Measurements from ENCODE around the gene SNX8.

GRCh38 chr7:2244404-2244995, 69.7 kb downstream of the SNX8 start:
- TF ChIP-seq ZBTB7A (CRISPR knock-in tag; IDR thresholded peaks at IDR 0.05), result no peak
- no peak for TF ChIP-seq NFAT5 (CRISPR knock-in tag; IDR thresholded peaks at IDR 0.05)
- TF ChIP-seq RAD21 (CRISPR knock-in tag; IDR thresholded peaks at IDR 0.05), result no peak
- no peak for TF ChIP-seq RBM39 (IDR thresholded peaks at IDR 0.05; ENCODE audit: low read depth, low read length, poor library complexity, severe bottlenecking)
- TF ChIP-seq TEAD2 (CRISPR knock-in tag; IDR thresholded peaks at IDR 0.05), result no peak
- TF ChIP-seq HES4 (CRISPR knock-in tag; IDR thresholded peaks at IDR 0.05; ENCODE audit: borderline replicate concordance), result no peak
- TF ChIP-seq MYNN (CRISPR knock-in tag; IDR thresholded peaks at IDR 0.05; ENCODE audit: low read depth), result no peak
- no peak for TF ChIP-seq WIZ (CRISPR knock-in tag; IDR thresholded peaks at IDR 0.05)
- TF ChIP-seq MXD4 (CRISPR knock-in tag; IDR thresholded peaks at IDR 0.05), result no peak

Data from HepG2 (cell line).